Esophagus muscularis mucosa (tissue), 4 donors: ENCODE results near the gene TRIP13. TPM values are rescaled to one million over a fixed set of nuclear protein-coding genes. Genes with fewer than 3 reads are reported as not detected.

Experiments used
- DNase-seq: peaks from one replicate; pipeline ENCODE4 v3.0.0-alpha.2; 2017; ENCODE audit errors: extremely low spot score
- H3K27ac ChIP-seq, 4 donors: fragments of 200-600 bp; sonication (generic); replicated peaks in 1 of 4; 1 replicate in 3 of 4; 2 replicates in 1 of 4; pipeline ENCODE4 v1.5.1; 2016 to 2019; ENCODE audit warnings: mild to moderate bottlenecking in 1 of 4
- H3K27me3 ChIP-seq, 4 donors: fragments of 200-600 bp; sonication (generic); one replicate each; pipeline versions ENCODE4 v1.5.1 to v1.6.0; 2016 to 2019
- H3K36me3 ChIP-seq, 4 donors: fragments of 200-600 bp; sonication (generic); one replicate each; pipeline ENCODE4 v1.5.1; 2016 to 2019
- H3K4me1 ChIP-seq, 4 donors: fragments of 200-600 bp; sonication (generic); one replicate each; pipeline ENCODE4 v1.5.1; 2016 to 2019
- H3K4me3 ChIP-seq, 4 donors: fragments of 200-600 bp; sonication (generic); 1 replicate in 2 of 4; 2 replicates in 2 of 4; pipeline ENCODE4 v1.5.1; 2016 to 2019; ENCODE audit warnings: mild to moderate bottlenecking in 4 of 4, moderate library complexity in 1 of 4
- H3K9me3 ChIP-seq, 4 donors: fragments of 200-600 bp; sonication (generic); 1 replicate in 3 of 4; 2 replicates in 1 of 4; pipeline ENCODE4 v1.5.1; 2016 to 2019
- EP300 ChIP-seq: sonication (generic); formaldehyde crosslinking; IDR thresholded peaks from one replicate; pipeline ENCODE4 v1.6.1; 2017; ENCODE audit warnings: antibody characterized with exemption
- POLR2A ChIP-seq: fragments of 450-650 bp; IDR thresholded peaks from one replicate; pipeline ENCODE4 v1.6.1; 2017; ENCODE audit warnings: antibody characterized with exemption, moderate library complexity, mild to moderate bottlenecking, low read depth
- POLR2AphosphoS5 ChIP-seq, 2 donors: sonication (generic); formaldehyde crosslinking; IDR thresholded peaks; one replicate each; pipeline ENCODE4 v1.6.1; 2017; ENCODE audit warnings: antibody characterized with exemption in 2 of 2
- WGBS: methylation state at CpG from one replicate; pipeline ENCODE4 v1.1.5; 2018; 5-methylcytosine and 5-hydroxymethylcytosine counted together
- intact Hi-C: fragments of 100-400 bp; cut with DNase I; formaldehyde crosslinking; loops from one replicate; pipeline ENCODE4 v1.15.1; 2023
- total RNA-seq, 4 donors: library from RNA; depleted of rRNA; stranded (reverse); fragments of >200 nt; gene quantifications; one replicate each; pipeline versions ENCODE4 v1.1.0 to v1.2.1, GENCODE V29; 2016
- TF ChIP-seq, protein P1 (sequence below), 3 experiments: fragments of 200-600 bp in 2 of 3; fragments of 450-650 bp in 1 of 3; sonication (generic) in 2 of 3; IDR thresholded peaks; one replicate each; pipeline ENCODE4 v1.5.1; 2017 to 2019; ENCODE audit warnings: antibody characterized with exemption in 3 of 3, mild to moderate bottlenecking in 2 of 3, moderate library complexity in 1 of 3

TRIP13 gene
- total RNA-seq, 4 donors from 2014 or later: 0.65 to 0.92 (median 0.66) TPM; not detected in 1

DNA sequence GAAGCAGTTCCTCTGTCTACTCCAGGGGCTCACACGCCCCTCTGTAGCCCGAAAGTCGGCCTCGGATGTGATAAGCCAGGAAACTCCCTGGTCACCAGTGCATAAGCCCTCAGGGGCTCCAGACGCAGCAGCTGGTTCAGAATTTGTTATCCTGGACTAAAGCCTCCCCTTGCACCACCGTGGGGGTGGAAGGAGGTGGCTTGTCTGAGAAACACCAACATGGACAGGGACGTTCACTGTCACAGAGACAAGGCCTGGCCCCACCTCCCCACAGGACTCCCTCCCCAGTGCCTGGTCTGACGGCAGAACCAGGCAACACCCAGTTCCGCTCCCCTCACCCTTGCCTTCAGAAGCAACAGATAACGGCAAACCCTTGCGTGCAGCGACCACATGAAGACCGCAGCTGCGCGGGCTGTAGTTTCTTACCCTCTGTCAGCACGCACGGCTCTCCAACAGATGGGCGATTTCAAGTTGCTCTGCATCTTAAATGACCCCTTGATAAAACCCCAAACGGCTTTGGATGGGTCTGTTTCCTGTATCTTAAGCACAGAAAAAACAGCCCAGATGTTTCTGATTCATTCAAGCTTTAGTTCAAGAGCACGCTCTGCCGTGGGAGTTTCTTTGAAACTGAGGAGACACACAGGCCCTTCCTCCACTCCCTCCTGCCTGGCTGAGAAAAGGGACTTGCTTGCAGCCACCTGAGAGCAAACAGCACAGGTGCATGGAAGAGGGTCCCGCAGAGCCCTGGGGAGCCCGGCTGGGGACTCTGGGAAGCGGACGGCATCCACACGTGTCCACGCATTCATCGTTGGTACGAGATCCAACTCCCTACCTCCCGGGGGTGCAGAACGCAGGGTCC is 71.2 kb downstream of the TRIP13 start:
- H3K27me3 ChIP-seq: peaks cover 0 to 6% (median 0%) of the 10 kb centered on the region in 4 donors
- no peak for DNase-seq
- H3K27ac ChIP-seq: peak overlapping the region in 2 of 4 donors; percentile 3 to 26
- H3K9me3 ChIP-seq: no peaks in the 10 kb centered on the region
- peaks cover 0 to 26% (median 9%) of the 10 kb centered on the region in 4 donors for H3K4me1 ChIP-seq
- H3K36me3 ChIP-seq: no peaks in the 10 kb centered on the region
- TF ChIP-seq POLR2A: no peak
- peak in 1 of 2 donors; percentile 5 for TF ChIP-seq POLR2AphosphoS5 (IDR thresholded peaks at IDR 0.05)
- intact Hi-C loops: no loop called here
- WGBS: 70% methylated on average over 22 of the region's 31 CpGs
- H3K4me3 ChIP-seq: no peak overlapping the region

DNA sequence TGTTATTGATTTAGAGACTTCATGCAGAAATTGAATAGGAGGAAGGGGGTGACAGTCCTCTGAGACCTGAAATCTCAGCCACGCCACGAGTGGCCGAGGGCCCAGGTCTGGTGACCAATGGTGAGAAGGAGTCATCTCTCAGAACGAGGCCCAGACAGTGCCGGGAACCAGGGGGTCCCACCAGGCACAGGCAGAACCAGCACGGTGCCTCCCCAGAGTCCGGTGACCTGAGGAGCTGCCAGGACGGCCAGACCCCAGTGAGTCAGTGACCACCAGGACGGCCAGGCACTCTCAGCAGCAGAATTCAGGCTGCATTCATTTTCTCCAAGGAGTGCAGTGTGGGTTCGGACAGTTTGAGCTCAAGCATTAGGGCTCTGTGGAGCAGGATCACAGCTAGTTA is 72.1 kb downstream of the TRIP13 start:
- WGBS: 80% methylated on average over 8 of the region's 10 CpGs
- Histone ChIP-seq H3K36me3 (no peaks in the 10 kb centered on the region), H3K27me3 (peaks cover 0 to 6% (median 0%) of the 10 kb centered on the region in 4 donors), H3K4me1 (peaks cover 0 to 20% (median 7%) of the 10 kb centered on the region in 4 donors), H3K27ac (no peak overlapping the region), H3K9me3 (no peaks in the 10 kb centered on the region), H3K4me3 (no peak overlapping the region)
- DNase-seq: no peak
- intact Hi-C loops: no loop called here
- TF ChIP-seq POLR2AphosphoS5 (IDR thresholded peaks at IDR 0.05) (no peak), POLR2A (no peak), EP300 (no peak)
- TF ChIP-seq, protein P1, sequence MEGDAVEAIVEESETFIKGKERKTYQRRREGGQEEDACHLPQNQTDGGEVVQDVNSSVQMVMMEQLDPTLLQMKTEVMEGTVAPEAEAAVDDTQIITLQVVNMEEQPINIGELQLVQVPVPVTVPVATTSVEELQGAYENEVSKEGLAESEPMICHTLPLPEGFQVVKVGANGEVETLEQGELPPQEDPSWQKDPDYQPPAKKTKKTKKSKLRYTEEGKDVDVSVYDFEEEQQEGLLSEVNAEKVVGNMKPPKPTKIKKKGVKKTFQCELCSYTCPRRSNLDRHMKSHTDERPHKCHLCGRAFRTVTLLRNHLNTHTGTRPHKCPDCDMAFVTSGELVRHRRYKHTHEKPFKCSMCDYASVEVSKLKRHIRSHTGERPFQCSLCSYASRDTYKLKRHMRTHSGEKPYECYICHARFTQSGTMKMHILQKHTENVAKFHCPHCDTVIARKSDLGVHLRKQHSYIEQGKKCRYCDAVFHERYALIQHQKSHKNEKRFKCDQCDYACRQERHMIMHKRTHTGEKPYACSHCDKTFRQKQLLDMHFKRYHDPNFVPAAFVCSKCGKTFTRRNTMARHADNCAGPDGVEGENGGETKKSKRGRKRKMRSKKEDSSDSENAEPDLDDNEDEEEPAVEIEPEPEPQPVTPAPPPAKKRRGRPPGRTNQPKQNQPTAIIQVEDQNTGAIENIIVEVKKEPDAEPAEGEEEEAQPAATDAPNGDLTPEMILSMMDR (IDR thresholded peaks at IDR 0.05): no peak

DNA sequence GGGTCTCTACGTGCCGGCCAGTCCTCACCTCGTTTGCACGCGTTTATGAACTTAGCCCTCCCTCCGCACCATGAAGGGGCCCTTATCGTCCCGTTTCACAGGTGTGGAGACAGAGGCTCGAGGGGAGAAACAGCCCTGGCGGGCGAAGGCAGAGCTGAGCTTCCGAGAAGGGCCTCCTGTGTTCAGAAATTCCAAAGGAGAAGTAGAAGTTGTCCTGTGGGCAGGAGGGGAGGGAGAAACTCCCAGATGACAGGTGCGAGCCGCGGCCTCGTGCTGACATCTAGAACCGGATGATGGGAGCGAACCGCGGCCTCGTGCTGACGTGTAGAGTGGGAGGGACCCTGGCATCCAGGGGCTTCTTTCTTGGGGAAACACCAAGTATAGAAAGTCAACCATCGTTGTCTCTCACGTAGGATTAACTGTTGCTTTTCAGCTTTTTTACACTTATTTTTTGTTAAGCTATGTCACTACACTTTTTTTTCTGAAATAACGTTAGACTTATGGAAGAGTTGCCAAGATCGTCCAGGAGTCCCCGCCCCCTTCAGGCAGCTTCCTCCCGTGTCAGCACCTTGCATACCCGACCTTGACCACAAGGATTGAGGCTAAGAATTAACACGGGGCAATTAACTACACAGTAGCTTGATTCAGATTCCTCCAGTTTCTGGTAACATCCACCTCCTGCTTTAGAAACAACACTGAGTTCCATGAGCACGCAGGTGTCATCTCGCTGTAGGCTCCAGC is 73.1 kb downstream of the TRIP13 start:
- Histone ChIP-seq H3K4me1 (peaks cover 0 to 16% (median 4%) of the 10 kb centered on the region in 4 donors), H3K27ac (no peak overlapping the region), H3K9me3 (no peaks in the 10 kb centered on the region), H3K36me3 (no peaks in the 10 kb centered on the region), H3K4me3 (no peak overlapping the region), H3K27me3 (peaks cover 0 to 6% (median 0%) of the 10 kb centered on the region in 4 donors)
- intact Hi-C loops: no loop called here
- DNase-seq: no peak
- 85% methylated on average over 32 of the region's 32 CpGs for WGBS
- no peak for TF ChIP-seq POLR2A
- TF ChIP-seq, protein P1 (IDR thresholded peaks at IDR 0.05): no peak
- TF ChIP-seq EP300: no peak
- TF ChIP-seq POLR2AphosphoS5 (IDR thresholded peaks at IDR 0.05): no peak

DNA sequence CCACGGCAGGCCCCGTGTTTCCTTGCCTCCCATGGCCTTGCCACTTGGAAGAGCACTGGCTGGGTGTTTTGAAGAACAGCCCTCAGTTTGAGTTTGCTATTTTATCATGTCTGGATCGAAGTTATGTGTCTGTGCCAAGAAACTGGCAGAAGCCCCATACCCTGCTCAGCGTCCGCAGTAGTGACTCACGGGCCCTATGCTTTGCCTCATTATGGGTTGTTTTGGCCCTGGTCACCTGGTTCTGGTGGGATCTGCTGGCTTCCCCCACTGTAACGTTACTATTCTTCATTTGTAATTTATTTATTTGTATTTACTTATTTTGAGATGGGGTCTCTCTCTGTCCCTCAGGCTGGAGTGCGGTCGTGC is 73.6 kb downstream of the TRIP13 start:
- Histone ChIP-seq H3K27me3 (peaks cover 0 to 6% (median 0%) of the 10 kb centered on the region in 4 donors), H3K4me1 (peaks cover 0 to 10% (median under 1%) of the 10 kb centered on the region in 4 donors), H3K36me3 (no peaks in the 10 kb centered on the region), H3K27ac (no peak overlapping the region), H3K9me3 (no peaks in the 10 kb centered on the region), H3K4me3 (no peak overlapping the region)
- TF ChIP-seq, protein P1 (IDR thresholded peaks at IDR 0.05): no peak
- no peak for TF ChIP-seq EP300
- no peak for TF ChIP-seq POLR2A
- TF ChIP-seq POLR2AphosphoS5 (IDR thresholded peaks at IDR 0.05): no peak
- DNase-seq: no peak
- intact Hi-C loops: no loop called here
- WGBS: 88% methylated on average over 9 of the region's 9 CpGs

DNA sequence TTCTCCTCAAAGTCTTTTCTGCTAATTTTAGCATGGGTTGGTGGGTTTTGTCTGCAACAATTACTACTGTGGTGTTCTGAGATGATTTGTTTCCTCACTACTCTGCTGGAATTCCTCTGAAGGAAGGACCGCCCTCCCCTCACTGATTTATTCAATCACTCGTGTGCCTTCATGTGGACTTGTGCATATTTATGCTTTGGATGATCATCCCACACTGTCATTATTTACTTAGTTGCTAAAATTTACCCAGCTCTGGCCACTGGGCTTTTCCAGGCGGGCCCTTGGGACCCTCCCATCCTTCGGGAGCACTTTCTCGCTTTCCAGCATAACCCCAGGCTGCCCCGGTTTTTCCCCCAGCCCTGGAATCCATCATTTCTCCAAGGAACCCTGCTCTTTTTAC is 74.3 kb downstream of the TRIP13 start:
- TF ChIP-seq POLR2AphosphoS5 (IDR thresholded peaks at IDR 0.05): no peak
- peaks cover 0 to 10% (median 0%) of the 10 kb centered on the region in 4 donors for H3K4me1 ChIP-seq
- no peaks in the 10 kb centered on the region for H3K36me3 ChIP-seq
- peaks cover 0 to 6% (median 0%) of the 10 kb centered on the region in 4 donors for H3K27me3 ChIP-seq
- H3K4me3 ChIP-seq: no peak overlapping the region
- intact Hi-C loops: no loop called here
- WGBS: 90% methylated on average over 6 of the region's 6 CpGs
- H3K9me3 ChIP-seq: no peaks in the 10 kb centered on the region
- H3K27ac ChIP-seq: no peak overlapping the region
- DNase-seq: no peak

Other genes starting within 250 kb of the TRIP13 start
- gene TPPP, start 199.5 kb upstream of the TRIP13 start, total RNA-seq: 10 to 100 TPM; 19.5 to 45.7 (median 34.5) TPM
- 10 to 100 TPM in 1 of 4 donors, 1 to 10 TPM in 3; 2.2 to 11.7 (median 6.2) TPM for gene ZDHHC11B, start 108.2 kb upstream of the TRIP13 start, total RNA-seq
- gene ZDHHC11, start 41.9 kb upstream of the TRIP13 start, total RNA-seq: 10 to 100 TPM in 2 of 4 donors, 1 to 10 TPM in 2; 4.3 to 13.5 (median 10.9) TPM
- gene BRD9, start 83 bp upstream of the TRIP13 start, total RNA-seq: 10 to 100 TPM; 26.5 to 44.9 (median 34.3) TPM
- gene NKD2, start 115.9 kb downstream of the TRIP13 start, total RNA-seq: 1 to 10 TPM; 3.0 to 6.6 (median 5.4) TPM
- 10 to 100 TPM; 21.6 to 35.8 (median 25.4) TPM for gene SLC12A7, start 219.2 kb downstream of the TRIP13 start, total RNA-seq